H9 (cell line): ENCODE measurements around the gene TMEM273. TPM values are rescaled to one million over a fixed set of nuclear protein-coding genes. Genes with fewer than 3 reads are reported as not detected.

Experiments
- DNase-seq: peaks from one replicate; pipeline ENCODE4 v3.0.0-alpha.2; 2017
- H2AFZ ChIP-seq: one replicate; pipeline ENCODE4 v1.6.1; 2013; ENCODE audit warnings: mild to moderate bottlenecking, low read length, control low read depth, moderate library complexity
- H2AK5ac ChIP-seq: 2 replicates; pipeline ENCODE4 v1.6.1; 2013; ENCODE audit warnings: low read length, control low read depth, mixed read lengths; ENCODE audit not compliant: insufficient read length
- H2BK120ac ChIP-seq: one replicate; pipeline ENCODE4 v1.6.1; 2013; ENCODE audit warnings: low read depth, mild to moderate bottlenecking, low read length, control low read depth, inconsistent platforms; ENCODE audit not compliant: poor library complexity, severe bottlenecking
- H2BK12ac ChIP-seq: 2 replicates; pipeline ENCODE4 v1.6.1; 2013; ENCODE audit warnings: low read length, control low read depth, mixed read lengths, low read depth; ENCODE audit not compliant: insufficient read length
- H2BK15ac ChIP-seq: 2 replicates; pipeline ENCODE4 v1.6.1; 2013; ENCODE audit warnings: low read depth, low read length, control low read depth
- H2BK20ac ChIP-seq: one replicate; pipeline ENCODE4 v1.6.1; 2013; ENCODE audit warnings: low read depth, mild to moderate bottlenecking, low read length, control low read depth, inconsistent platforms; ENCODE audit not compliant: poor library complexity, severe bottlenecking
- H2BK5ac ChIP-seq: 2 replicates; pipeline ENCODE4 v1.6.1; 2013; ENCODE audit warnings: low read length, control low read depth, mixed read lengths; ENCODE audit not compliant: insufficient read length
- H3K14ac ChIP-seq: 2 replicates; pipeline ENCODE4 v1.6.1; 2013; ENCODE audit warnings: low read length, control low read depth; ENCODE audit not compliant: insufficient read depth
- H3K18ac ChIP-seq: 2 replicates; pipeline ENCODE4 v1.6.1; 2013; ENCODE audit warnings: low read depth, mild to moderate bottlenecking, mixed read lengths, low read length, control low read depth; ENCODE audit not compliant: insufficient read length
- H3K23ac ChIP-seq: 2 replicates; pipeline ENCODE4 v1.6.1; 2013; ENCODE audit warnings: low read length, control low read depth, mixed read lengths, low read depth; ENCODE audit not compliant: insufficient read length
- H3K23me2 ChIP-seq: 2 replicates; pipeline ENCODE4 v1.6.1; 2013; ENCODE audit warnings: low read depth, mild to moderate bottlenecking, mixed read lengths, low read length, control low read depth; ENCODE audit not compliant: insufficient read length, poor library complexity, severe bottlenecking
- H3K27ac ChIP-seq: 2 replicates; pipeline ENCODE4 v1.5.1; 2013; ENCODE audit warnings: low read length, control low read depth, mixed read lengths, low read depth; ENCODE audit not compliant: insufficient read length
- H3K27me3 ChIP-seq: 2 replicates; pipeline ENCODE4 v1.6.1; 2013; ENCODE audit warnings: low read length, control low read depth, inconsistent platforms; ENCODE audit not compliant: insufficient read depth
- H3K4ac ChIP-seq: 2 replicates; pipeline ENCODE4 v1.6.1; 2013; ENCODE audit warnings: low read depth, mild to moderate bottlenecking, control low read depth, inconsistent platforms, low read length, moderate library complexity
- H3K4me1 ChIP-seq: 2 replicates; pipeline ENCODE4 v1.6.1; 2013; ENCODE audit warnings: low read length, control low read depth, inconsistent platforms; ENCODE audit not compliant: insufficient read depth
- H3K4me2 ChIP-seq: 2 replicates; pipeline ENCODE4 v1.6.1; 2013; ENCODE audit warnings: low read length, control low read depth, mixed read lengths; ENCODE audit not compliant: insufficient read length, insufficient read depth
- H3K56ac ChIP-seq: 2 replicates; pipeline ENCODE4 v1.6.1; 2013; ENCODE audit warnings: low read depth, mild to moderate bottlenecking, mixed read lengths, low read length, control low read depth; ENCODE audit not compliant: insufficient read length
- H3K79me1 ChIP-seq: 2 replicates; pipeline ENCODE4 v1.6.1; 2013; ENCODE audit warnings: low read depth, mild to moderate bottlenecking, moderate library complexity, low read length, control low read depth, inconsistent platforms; ENCODE audit not compliant: insufficient read depth, poor library complexity, severe bottlenecking
- H3K79me2 ChIP-seq: 2 replicates; pipeline ENCODE4 v1.6.1; 2013; ENCODE audit warnings: low read length, control low read depth, inconsistent platforms; ENCODE audit not compliant: insufficient read depth
- H3K9ac ChIP-seq: 2 replicates; pipeline ENCODE4 v1.6.1; 2013; ENCODE audit warnings: low read length, control low read depth, mixed read lengths; ENCODE audit not compliant: insufficient read length; ENCODE audit errors: extremely low read depth
- H3K9me3 ChIP-seq: one replicate; pipeline ENCODE4 v1.6.1; 2013; ENCODE audit warnings: low read depth, low read length, inconsistent platforms; ENCODE audit not compliant: control insufficient read depth
- H3T11ph ChIP-seq: one replicate; pipeline ENCODE4 v1.6.1; 2013; ENCODE audit warnings: mild to moderate bottlenecking, low read length, control low read depth, inconsistent platforms
- H4K20me1 ChIP-seq: one replicate; pipeline ENCODE4 v1.6.1; 2013; ENCODE audit not compliant: control insufficient read depth, insufficient read length, insufficient read depth
- H4K5ac ChIP-seq: 2 replicates; pipeline ENCODE4 v1.6.1; 2013; ENCODE audit warnings: low read depth, mild to moderate bottlenecking, mixed read lengths, low read length, control low read depth; ENCODE audit not compliant: insufficient read length
- H4K8ac ChIP-seq: replicated peaks from 2 replicates; pipeline ENCODE4 v1.6.1; 2013; ENCODE audit warnings: low read length, control low read depth, mixed read lengths, low read depth; ENCODE audit not compliant: insufficient read length
- H4K91ac ChIP-seq: 2 replicates; pipeline ENCODE4 v1.6.1; 2013; ENCODE audit warnings: low read depth, mild to moderate bottlenecking, moderate library complexity, mixed read lengths, low read length, control low read depth; ENCODE audit not compliant: insufficient read length
- H3K27ac Mint-ChIP-seq, 3 experiments: 2 replicates in 2 of 3; 3 replicates in 1 of 3; pipeline ENCODE4 v1.8.0; 2020 to 2021; ENCODE audit warnings: mixed read lengths in 3 of 3, mild to moderate bottlenecking in 1 of 3, moderate library complexity in 1 of 3
- H3K27me3 Mint-ChIP-seq: 2 replicates; pipeline ENCODE4 v1.8.0; 2021; ENCODE audit warnings: low read depth, mild to moderate bottlenecking, moderate library complexity, mixed read lengths
- H3K36me3 Mint-ChIP-seq, 3 experiments: 2 replicates in 2 of 3; 3 replicates in 1 of 3; pipeline ENCODE4 v1.8.0; 2020 to 2021; ENCODE audit warnings: low read depth in 3 of 3, mixed read lengths in 3 of 3; ENCODE audit not compliant: insufficient read depth in 1 of 3
- H3K4me1 Mint-ChIP-seq, 2 experiments: 2 replicates each; pipeline ENCODE4 v1.8.0; 2020; ENCODE audit warnings: mixed read lengths in 2 of 2
- H3K4me3 Mint-ChIP-seq, 2 experiments: 2 replicates in 1 of 2; 3 replicates in 1 of 2; pipeline ENCODE4 v1.8.0; 2020 to 2021; ENCODE audit warnings: mild to moderate bottlenecking in 2 of 2, mixed read lengths in 2 of 2, moderate library complexity in 1 of 2
- H3K9me3 Mint-ChIP-seq, 2 experiments: 2 replicates in 1 of 2; 3 replicates in 1 of 2; pipeline ENCODE4 v1.8.0; 2020; ENCODE audit warnings: mild to moderate bottlenecking in 2 of 2, mixed read lengths in 2 of 2, moderate library complexity in 1 of 2
- CTCF ChIP-seq: fragments of 200-600 bp; sonication (generic); conservative IDR thresholded peaks from 3 replicates; pipeline ENCODE4 v1.8.0; 2021; ENCODE audit warnings: antibody characterized with exemption, mild to moderate bottlenecking
- WGBS: extraction: QIAGEN DNeasy Blood & Tissue Kit; methylation state at CpG from one replicate; pipeline ENCODE4 v1.1.7; 2013; ENCODE audit warnings: missing lambda C conversion rate, low lambda C conversion rate, mixed read lengths; ENCODE audit not compliant: insufficient read length; ENCODE audit errors: extremely low coverage; 5-methylcytosine and 5-hydroxymethylcytosine counted together
- total RNA-seq: library from RNA; stranded (reverse); gene quantifications from 2 replicates; pipeline ENCODE4 v1.2.1, GENCODE V29; 2021

Gene TMEM273
- total RNA-seq, 1 experiment from 2014 or later = not detected

DNA sequence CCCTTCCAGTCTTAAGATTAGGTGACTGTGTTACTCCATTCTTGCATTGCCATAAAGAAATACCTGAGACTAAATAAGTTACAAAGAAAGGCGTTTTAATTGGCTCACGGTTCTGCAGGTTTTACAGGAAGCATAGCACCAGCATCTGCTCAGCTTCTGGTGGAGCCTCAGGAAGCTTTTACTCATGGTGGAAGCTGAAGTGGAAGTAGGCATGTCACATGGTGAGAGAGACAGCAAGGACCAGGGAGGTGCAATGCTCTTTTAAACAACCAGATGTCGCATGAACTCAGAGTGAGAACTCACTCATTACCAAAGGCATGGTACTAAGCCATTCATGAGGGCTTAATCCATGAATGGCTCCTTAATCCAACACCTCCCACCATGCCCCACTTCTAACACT is 34.0 kb upstream of the TMEM273 start:
- H3T11ph ChIP-seq = no peak overlapping the region
- H2BK5ac ChIP-seq = no peak overlapping the region
- no peaks in the 10 kb centered on the region for H3K27me3 ChIP-seq
- H3K4ac ChIP-seq = no peak overlapping the region
- H4K91ac ChIP-seq = no peak overlapping the region
- H3K56ac ChIP-seq = no peak overlapping the region
- H2BK12ac ChIP-seq = no peak overlapping the region
- no peak overlapping the region for H2AK5ac ChIP-seq
- Mint-ChIP-seq H3K4me3 (no peak overlapping the region), H3K27me3 (peaks cover 26% of the 10 kb centered on the region), H3K36me3 (no peaks in the 10 kb centered on the region; a peak in 1 of 7 replicates), H3K4me1 (no peaks in the 10 kb centered on the region), H3K27ac (no peak overlapping the region), H3K9me3 (peaks cover 3 to 8% of the 10 kb centered on the region in 2 experiments; a peak in 3 of 5 replicates)
- no peak overlapping the region for H3K18ac ChIP-seq
- no peak overlapping the region for H2BK120ac ChIP-seq
- no peaks in the 10 kb centered on the region for H3K79me2 ChIP-seq
- no peaks in the 10 kb centered on the region for H3K4me1 ChIP-seq
- no peak overlapping the region for H4K8ac ChIP-seq
- no peak; the same call in 2 of the 3 replicates for TF ChIP-seq CTCF
- no peaks in the 10 kb centered on the region for H3K79me1 ChIP-seq
- no peak for DNase-seq
- H3K27ac ChIP-seq = no peak overlapping the region
- no peak overlapping the region for H2BK15ac ChIP-seq
- H4K5ac ChIP-seq = no peak overlapping the region
- no peaks in the 10 kb centered on the region for H4K20me1 ChIP-seq
- H2AFZ ChIP-seq = no peak overlapping the region
- no peak overlapping the region for H3K23ac ChIP-seq
- H3K9ac ChIP-seq = no peak overlapping the region
- no peak overlapping the region for H3K14ac ChIP-seq
- no peak overlapping the region for H3K4me2 ChIP-seq
- no CpG with 5 or more reads among the region's 3 CpGs for WGBS
- H2BK20ac ChIP-seq = no peak overlapping the region
- no peaks in the 10 kb centered on the region for H3K23me2 ChIP-seq
- no peaks in the 10 kb centered on the region for H3K9me3 ChIP-seq
